NB4 (cell line): ENCODE measurements around the gene PACS1.

Experiments
- DNase-seq: peaks from one replicate; pipeline ENCODE4 v3.0.0; 2010; ENCODE audit warnings: low read depth
- H3K4me3 ChIP-seq: one replicate; pipeline ENCODE4 v1.5.1; 2011; ENCODE audit warnings: mild to moderate bottlenecking, low read depth, low read length, moderate library complexity
- CTCF ChIP-seq: IDR thresholded peaks from one replicate; pipeline ENCODE4 v1.5.1; 2012; ENCODE audit warnings: low read depth, low read length
- MAX ChIP-seq: IDR thresholded peaks from 2 replicates; pipeline ENCODE4 v1.6.1; 2011; ENCODE audit warnings: low read depth, low read length
- MYC ChIP-seq: IDR thresholded peaks from 2 replicates; pipeline ENCODE4 v1.6.1; 2011; ENCODE audit warnings: low read depth, low read length
- POLR2A ChIP-seq: IDR thresholded peaks from 2 replicates; pipeline ENCODE4 v1.6.1; 2011; ENCODE audit warnings: mild to moderate bottlenecking; ENCODE audit not compliant: insufficient read length; ENCODE audit errors: extremely low read depth

The PACS1 gene

GRCh38 chr11:66216911-66217310, 146.8 kb downstream of the PACS1 start:
- no peak overlapping the region for H3K4me3 ChIP-seq
- no peak for DNase-seq
- TF ChIP-seq MYC, result no peak
- no peak for TF ChIP-seq MAX
- TF ChIP-seq POLR2A, result no peak
- no peak for TF ChIP-seq CTCF

- no peak for DNase-seq
- TF ChIP-seq MYC (no peak), MAX (no peak), CTCF (no peak), POLR2A (no peak)
- H3K4me3 ChIP-seq, result no peak overlapping the region
These were observed 148.0 kb downstream of the PACS1 start for GRCh38 chr11:66218036-66218435.

GRCh38 chr11:66218846-66219620, 149.0 kb downstream of the PACS1 start:
- no peak overlapping the region for H3K4me3 ChIP-seq
- DNase-seq, result no peak
- TF ChIP-seq CTCF (no peak), POLR2A (no peak), MAX (no peak), MYC (no peak)

- TF ChIP-seq MYC (no peak), MAX (no peak)
- no peak overlapping the region for H3K4me3 ChIP-seq
- DNase-seq, result no peak
These were observed 149.9 kb downstream of the PACS1 start for GRCh38 chr11:66219846-66220565.

GRCh38 chr11:66220566-66220935, 150.5 kb downstream of the PACS1 start:
- H3K4me3 ChIP-seq, result no peak overlapping the region
- no peak for TF ChIP-seq MAX
- no peak for TF ChIP-seq CTCF
- no peak for TF ChIP-seq POLR2A
- no peak for TF ChIP-seq MYC
- no peak for DNase-seq

GRCh38 chr11:66221012-66221411, 150.9 kb downstream of the PACS1 start:
- no peak overlapping the region for H3K4me3 ChIP-seq
- no peak for TF ChIP-seq MYC
- no peak for DNase-seq
